AML-193 (cell line): ENCODE data around the gene AGBL1.

Experiments used
- DNase-seq, 2 experiments: peaks; one replicate each; lab custom pipeline; 2025; lab: John Stamatoyannopoulos, UW

AGBL1 gene

DNA sequence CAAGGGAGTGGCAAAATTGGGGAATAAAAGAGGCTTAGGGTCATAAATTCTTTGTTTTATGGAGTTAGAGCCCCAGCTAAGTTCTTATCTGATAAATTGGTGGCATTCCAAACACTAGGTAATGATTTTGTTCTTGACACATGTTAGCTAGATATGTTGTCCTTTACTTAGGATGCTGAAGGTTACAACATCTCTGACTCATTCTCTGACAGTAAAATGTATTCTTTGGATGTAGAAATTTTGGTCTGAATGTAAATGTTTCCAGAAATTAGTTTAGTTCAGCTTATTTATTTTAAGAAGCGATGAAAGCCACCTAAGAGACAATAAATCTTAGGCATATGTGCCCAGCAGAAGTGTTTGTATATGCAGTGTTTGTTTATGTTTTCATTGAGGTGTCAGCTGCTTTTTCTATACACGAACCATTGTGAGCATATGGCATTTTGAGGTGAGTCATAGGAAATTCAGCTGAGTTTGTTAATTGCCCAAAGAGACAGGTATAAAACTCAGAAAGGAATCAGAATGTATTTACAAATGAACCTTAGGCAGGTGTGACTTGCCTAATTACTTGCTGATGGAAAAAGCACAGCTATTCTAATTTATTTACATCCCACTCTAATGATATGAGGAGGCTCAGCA is 247.7 kb downstream of the AGBL1 start:
- no peak for DNase-seq

DNA sequence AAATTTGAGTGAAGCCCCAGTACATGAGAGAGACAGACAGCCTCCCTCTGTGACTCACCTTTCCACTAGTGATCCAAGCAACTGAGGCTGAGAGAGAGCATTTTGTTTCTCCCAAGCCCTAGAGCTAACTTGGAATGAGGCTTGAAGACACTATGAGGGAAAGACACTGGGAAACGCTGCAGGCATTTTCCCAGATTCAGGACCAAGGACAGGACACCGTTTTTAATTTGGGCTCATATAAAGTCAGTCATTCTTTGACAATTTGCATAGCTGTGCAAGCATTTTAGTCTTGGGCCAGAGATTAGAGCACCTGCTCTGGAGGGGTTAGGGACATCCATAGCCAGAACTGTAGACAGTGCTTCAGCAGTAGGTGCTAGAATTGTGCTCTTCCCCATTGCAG is 249.0 kb downstream of the AGBL1 start:
- DNase-seq, result no peak

DNA sequence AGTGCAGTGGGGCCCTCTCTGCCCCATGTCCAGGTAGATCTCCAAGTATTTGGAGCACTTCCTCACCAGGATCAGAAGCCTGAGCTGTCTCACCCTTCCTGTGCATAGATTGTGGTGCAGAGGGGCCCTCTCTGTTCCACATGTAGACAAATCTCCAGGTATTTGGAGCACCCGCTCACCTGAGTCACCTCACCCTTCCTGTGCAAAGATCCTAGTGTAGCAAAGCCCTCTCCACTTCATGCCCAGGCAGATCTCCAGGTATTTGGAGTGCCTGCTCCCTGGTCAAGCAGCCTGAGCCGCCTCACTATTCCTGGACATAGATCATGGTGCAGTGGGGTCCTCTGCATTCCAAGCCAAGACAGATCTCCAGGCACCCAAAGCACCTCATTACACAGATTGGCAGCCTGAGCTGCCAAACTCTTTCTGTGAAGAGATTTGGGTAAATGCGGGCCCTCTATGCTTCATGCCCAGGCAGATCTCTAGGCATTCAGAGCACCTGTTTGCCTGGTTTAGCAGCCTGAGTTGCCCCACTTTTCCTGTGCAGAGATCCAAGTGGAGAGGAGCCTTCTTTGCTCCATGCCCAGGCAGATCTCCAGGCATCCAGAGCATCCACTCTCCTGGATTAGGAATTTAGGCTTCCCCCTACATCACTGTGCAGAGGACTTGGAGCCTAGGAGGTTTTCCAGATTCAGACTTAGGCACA is 249.8 kb downstream of the AGBL1 start:
- no peak for DNase-seq

- DNase-seq, result no peak
Observed at GRCh38 chr15:86333819-86334218, 254.1 kb downstream of the AGBL1 start.

DNA sequence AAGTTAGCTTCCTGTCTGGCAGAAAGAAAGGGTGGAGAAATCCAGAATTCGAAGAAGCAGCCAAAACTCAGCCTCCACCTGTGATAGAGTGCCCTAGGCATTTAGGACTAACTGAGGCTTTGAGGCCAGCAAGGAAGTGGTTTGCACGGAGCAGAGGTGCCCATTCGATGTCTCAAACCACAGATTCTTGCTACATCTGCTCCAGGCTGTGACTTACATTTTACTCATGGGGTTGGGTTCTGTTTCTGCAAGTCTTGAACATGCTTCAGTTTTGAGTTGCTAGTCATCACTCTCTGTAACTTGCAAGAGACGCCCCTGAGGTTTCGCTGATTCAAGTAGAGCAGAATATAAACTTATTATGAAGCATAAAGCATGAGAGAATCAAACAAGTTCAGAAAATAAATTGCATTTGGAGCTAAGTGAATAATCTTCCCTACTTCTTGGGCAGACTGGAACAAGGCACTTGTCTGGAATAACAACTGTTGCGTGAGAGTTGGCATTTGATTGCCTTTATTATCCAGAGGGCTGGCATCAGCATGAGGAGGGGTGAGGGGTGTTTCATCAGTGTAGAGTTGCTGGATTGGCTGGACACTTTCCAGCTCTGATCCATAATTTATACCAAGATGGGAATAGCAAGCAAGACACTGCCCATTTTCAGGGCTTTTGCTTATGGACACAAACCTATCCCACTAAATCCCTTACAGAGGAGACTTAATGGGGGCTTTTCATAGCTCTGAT is 256.5 kb downstream of the AGBL1 start:
- no peak for DNase-seq

DNA sequence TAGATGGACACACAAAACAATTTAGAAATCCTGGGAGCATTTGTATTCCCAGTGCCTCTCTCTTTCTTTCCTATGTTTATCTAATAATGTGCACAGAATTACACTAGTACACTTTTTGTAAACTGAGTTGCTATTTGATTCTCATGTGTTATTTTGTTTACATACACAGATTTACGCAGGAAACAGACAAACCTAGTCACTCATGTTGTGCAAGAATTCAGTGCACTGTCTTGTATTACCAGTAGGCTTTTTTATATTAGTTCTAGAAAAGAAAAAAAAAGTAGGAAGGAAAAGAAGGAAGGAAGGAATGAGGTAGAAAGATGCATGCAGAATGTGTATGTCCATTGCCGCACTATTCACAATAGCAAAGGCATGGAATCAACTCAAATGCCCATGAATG is 257.4 kb downstream of the AGBL1 start:
- no peak for DNase-seq

- DNase-seq, result no peak
Observed at GRCh38 chr15:86347245-86347644, 267.6 kb downstream of the AGBL1 start.

DNA sequence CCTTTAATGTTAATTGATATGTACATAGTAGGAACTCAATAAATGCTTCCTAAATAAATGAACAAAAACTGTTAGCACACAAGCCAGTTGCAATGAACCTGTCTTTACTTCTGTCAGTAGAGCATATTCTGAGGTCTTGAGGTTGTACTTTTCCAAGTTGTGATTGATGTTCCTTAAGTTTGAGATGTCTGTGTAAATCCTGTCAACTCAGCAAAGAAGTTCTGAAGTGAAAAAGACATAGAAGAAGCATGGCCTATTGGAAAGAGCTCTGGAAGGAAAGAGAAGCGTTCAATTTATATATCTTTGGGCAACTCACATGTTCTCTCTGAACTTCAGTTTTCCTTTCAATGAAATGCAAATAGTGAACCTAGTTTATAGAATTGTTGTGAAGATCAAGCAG is 269.9 kb downstream of the AGBL1 start:
- no peak for DNase-seq

DNA sequence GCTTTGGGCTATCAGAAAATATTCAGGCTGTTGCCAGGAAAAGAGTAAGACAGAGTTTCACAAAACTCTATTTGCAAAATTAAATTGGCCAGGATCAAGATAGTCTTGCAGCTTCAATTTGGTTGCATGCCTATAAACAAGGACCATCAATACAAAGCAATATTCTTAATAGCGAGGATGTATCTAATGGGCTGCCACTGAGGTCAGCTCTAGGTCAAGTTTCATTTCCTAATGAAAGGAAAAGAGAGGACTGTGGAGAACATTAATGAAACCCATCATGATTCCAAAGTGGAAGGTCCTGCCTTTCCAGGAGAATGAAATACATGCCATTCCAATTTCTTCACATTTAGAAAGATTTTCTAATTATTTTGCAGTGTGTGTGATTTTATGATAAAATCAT is 273.5 kb downstream of the AGBL1 start:
- no peak for DNase-seq

DNA sequence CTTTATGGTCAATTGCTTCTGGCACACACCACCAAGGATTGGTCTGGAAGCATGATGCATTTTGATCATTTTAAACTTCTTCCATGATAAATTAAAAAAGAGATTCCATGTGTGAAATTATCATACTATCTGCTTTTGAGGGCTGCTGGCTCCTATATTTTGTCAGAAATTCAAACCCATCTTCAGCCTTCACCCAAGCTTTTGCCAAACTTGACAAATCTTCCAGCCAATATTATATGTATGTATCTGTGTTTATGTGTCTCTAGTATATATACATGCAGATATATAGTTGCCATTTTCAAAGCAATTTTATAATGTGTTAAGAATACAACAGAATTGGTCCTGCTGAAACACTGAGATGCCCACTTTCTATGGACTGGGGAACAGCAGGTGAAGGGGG is 275.7 kb downstream of the AGBL1 start:
- no peak for DNase-seq

DNA sequence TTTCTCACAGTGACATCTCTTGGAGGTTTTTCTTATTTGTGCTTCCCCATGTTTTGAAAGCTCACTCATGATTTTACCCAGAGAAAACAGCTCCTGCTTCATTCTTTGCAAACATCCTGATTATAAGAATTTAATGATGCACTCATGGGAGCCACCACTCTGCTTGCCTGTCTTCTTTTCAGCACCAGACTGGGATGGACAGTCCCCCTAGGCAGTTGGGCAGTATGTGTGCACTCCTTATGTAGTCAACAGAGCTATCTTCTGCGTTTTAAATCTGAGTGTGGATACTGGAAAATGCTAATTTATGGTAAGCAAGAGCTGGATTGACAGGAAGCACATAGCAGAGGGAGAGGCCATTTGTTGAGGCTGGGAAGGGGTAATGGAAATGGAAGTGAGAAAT is 276.1 kb downstream of the AGBL1 start:
- DNase-seq, result no peak

DNA sequence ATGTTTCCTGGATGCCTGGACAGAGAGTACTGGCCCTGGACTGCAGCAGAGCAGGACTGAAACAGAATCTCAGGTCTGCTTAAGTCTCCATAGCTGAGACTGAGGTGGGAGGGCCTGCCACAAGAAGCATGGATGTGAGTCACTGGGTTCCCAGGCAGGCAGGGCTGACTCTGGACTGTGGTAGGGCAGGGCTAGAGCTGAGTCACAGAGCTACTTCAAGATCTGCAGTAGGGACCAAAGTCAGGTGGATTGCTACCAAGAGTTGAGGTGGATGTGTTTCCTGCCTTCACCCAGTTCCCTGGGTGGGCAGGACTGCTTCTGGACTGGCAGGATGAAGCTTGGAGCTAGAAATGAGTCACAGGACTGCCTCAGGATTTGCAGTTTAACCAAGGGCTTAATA is 282.9 kb downstream of the AGBL1 start:
- no peak for DNase-seq

- DNase-seq, result no peak
Observed at GRCh38 chr15:86373147-86373546, 293.5 kb downstream of the AGBL1 start.

DNA sequence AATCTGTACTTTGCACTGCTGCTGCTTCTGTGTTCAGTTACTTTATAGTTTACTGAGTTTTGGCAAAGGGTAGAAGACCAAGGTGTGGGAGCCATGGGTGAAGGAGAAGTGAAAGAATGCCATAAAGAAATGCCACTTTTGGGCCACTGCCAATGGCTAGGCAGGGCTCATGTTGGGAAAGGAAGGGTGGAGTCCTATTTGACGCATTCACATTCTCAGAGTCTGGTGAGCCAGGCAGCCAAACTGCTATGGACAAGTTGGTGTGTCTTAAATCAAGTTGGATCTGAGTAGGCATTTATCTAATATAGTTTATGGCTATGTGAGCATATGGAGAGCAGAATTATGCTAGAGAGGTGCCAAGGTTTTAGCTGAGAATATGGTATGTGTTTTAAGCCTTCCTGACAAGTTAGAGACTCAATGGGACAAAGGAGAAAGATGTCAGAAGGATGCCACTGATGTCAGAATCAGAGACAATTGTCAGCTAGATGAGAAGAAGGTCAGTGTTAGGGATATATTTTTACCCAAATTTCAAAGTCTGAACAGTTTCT is 296.1 kb downstream of the AGBL1 start:
- no peak for DNase-seq

DNA sequence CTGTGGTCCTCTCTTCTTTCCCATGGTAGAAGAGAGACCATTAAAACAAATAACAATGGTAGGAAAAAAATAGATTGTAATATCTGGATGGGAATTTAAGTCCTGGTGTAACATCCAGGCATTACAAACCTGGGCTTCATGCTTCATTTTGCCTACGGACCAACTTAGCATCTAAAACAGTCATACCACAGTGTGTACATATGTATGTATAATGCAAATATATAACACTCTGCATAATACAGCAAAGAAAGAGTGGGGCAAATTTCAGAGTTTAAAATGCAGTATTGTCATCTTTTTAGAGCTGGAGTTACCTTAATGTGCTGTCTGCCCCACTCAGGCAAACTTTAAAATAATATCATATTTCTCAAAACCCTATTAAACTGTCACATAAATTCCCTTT is 298.2 kb downstream of the AGBL1 start:
- no peak for DNase-seq

DNA sequence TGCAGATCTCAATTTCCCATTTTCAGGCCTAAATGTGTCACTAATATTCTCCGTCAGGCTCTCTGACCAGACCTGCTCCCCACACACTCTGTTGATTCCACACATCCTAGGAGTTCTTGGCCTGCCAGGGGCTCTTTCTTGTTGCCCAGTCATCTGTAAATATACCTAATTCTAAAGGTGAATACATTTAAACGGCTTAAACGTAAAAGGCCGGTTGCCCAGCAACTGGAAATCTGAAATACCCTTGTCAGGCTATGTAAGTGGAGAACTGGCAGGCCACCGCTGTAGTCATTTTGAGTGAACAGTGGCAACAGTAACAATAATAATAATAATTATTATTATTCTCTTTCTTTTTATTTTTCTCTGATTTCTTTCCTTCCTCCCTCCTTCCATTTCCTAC is 302.7 kb downstream of the AGBL1 start:
- DNase-seq, result no peak

DNA sequence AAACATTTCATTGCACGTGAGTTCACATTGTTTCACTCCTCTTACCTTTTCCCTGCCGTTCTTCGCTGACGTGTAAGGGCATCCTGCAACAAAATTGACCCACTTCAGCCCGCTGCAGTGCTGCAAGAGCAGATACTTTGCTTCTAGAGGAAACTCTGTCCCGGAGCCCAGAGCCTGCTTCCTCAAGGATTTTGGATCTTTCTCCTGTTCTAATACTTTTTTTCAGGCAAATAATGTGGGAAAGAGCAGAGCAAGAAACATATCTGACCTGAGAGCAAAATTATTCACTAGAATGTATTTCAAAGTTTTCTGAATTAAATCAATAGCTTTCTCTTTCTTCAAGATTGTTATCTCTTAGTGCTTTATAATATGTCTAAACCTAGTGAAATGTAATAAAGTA is 303.9 kb downstream of the AGBL1 start:
- DNase-seq, result no peak

- DNase-seq, result no peak
Observed at GRCh38 chr15:86384186-86384585, 304.5 kb downstream of the AGBL1 start.

DNA sequence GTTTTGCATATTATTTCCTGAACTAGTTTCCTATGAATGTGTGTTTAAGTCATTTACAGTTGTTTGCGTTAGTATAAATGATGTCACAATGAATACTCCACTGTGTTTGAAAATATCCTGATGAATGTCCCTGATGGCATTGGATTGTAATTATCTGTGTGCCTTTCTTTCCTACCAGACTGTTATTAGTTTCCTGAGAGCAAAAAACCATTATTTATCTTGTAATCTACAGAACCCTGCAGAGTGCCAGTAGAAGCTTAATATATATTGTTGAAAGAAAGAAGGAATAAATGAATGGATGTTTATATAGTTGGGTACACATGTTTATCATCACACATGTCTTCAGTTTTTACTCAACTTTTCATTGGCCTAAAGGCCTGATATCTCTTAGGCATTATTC is 312.6 kb downstream of the AGBL1 start:
- DNase-seq, result no peak

DNA sequence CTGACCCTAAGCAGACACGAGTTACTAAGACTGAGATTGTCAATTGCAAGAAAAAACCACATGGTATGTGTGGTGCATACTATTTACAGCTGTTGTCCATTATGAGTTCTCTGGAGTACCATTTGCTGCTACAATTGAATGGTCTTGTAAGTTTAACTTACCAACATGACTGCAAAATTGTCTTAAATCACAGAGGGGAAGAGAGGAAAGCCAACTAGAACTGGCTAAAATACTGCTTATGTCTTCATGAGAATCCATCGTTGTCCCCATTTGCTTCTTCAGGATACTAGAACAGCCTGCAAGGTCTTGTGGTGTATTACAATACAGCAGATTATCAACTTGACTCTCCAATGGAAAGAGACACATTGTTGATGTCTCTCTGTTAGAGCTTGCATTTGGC is 313.2 kb downstream of the AGBL1 start:
- no peak for DNase-seq

- no peak for DNase-seq
Observed at GRCh38 chr15:86394866-86395265, 315.2 kb downstream of the AGBL1 start.

GRCh38 chr15:86399041-86399954 is 319.6 kb downstream of the AGBL1 start:
- no peak for DNase-seq
